Measurements from ENCODE around the gene PIGS. TPM values are rescaled to one million over a fixed set of nuclear protein-coding genes. Genes with fewer than 3 reads are reported as not detected.
"Not testable (repeated sequence)": the region's sequence is repeated elsewhere in the genome, so short reads cannot be mapped to it uniquely, and the experiment has no call there.

Gene PIGS
- total RNA-seq, 1 donor from 2014 or later = 52.4 TPM

DNA sequence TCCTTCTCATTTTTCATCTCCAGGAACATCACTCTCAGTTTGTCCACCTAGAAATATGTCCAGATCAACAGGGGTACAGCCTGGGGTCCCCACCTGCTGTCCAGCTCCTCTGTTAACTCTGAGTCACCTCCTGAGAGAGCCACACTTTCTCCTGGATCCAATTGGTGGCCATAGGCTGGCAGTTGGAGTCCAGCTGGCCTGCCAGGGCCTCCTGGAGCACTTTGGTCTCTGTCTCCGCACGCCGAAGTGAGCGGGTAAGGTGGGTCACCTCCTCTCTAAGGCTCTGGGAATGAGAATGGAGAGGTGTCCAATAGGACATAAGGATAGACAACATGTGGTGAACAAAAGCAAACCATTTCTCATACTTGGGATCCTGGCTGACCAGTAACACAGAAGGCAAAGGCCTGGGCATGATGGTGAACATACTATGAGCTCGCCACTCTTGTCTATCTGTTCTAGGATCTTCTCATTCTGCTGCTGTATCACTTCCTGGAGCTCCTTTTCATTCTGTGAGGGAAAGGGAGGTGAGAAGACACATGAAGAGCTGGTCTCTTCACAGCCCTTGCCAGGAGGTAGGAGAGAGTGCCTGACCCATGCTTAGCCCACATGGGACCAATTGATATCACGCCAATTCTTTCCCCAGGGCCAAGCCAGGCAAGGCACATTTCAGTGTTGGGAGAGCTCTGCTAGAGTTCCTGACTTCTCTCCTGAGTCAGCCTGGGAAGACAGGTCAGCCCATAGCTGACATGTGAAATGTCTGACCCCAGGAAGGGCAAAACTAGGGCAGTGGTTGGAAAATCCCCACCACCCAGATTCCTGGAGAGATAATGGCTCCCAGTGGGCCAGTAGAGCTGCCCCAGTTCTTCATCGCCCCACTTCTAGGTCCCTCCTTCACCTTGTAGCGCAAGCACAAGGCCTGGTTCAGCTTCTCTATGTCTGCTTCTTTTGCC is 7.2 kb upstream of the PIGS start:
- DNase-seq = no peak

GRCh38 chr17:28577466-28577824 is 6.1 kb upstream of the PIGS start:
- DNase-seq = no peak

DNA sequence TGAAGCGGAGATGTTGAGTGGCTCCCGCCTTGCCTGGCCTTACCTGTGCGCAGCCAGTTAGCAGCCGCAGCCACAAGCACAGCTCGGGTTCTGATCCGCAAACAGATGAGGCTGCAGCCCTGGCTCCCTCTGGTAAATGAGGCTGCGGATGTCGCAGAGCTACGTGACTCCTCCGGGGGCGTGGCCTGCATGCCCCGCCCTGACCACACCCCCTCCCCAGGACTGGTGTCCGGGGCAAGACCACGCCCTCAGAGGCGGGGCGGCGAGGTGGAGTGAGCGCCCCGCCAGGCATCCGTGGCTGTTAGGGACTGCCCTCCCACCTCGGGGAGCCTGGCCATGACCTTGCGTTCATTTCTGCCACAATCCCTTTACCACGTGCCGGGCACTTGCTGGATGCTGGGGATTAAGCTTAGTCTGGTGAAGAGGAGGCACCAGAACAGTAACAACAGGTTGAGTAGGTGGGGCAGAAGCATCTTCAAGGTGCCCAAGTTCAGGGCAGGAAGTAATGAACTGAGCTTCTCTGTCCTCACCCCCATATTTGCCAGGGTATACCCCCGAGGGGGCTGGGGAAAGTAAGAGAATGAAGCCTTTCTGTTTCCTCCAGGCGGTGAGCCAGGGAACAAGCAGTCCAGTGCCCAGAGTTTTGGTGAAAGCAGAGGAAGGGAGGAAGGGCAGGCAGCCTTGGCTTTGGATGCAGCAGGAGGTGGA is 5.6 kb upstream of the PIGS start, which contains the start of gene ALDOC:
Gene ALDOC (minus strand): TSS at position 138 of the 708 bp plus-strand sequence. CDS start 1,363 bp downstream, outside the sequence.
- DNase-seq = peak; percentile 92

DNA sequence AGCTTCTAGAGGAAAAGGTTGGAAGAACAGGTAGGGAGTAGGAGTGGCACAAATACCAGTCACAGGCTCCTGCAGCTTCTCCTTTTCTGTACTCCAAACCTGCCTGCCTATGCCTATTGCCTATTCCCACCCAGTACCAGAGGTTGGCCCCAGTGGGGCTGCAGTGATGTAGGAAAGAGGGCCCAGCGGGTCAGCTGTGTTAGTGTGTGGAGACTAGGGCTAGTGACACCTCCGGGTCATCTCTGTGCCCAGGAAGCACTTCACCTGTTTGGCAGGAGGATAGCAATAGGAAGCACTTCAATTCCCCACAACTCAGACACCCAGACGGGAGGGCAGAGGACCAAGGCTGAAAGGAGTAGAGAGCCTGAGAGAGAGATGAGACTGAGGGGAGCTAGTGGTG is 4.7 kb upstream of the PIGS start:
- not testable (repeated sequence) for DNase-seq

DNA sequence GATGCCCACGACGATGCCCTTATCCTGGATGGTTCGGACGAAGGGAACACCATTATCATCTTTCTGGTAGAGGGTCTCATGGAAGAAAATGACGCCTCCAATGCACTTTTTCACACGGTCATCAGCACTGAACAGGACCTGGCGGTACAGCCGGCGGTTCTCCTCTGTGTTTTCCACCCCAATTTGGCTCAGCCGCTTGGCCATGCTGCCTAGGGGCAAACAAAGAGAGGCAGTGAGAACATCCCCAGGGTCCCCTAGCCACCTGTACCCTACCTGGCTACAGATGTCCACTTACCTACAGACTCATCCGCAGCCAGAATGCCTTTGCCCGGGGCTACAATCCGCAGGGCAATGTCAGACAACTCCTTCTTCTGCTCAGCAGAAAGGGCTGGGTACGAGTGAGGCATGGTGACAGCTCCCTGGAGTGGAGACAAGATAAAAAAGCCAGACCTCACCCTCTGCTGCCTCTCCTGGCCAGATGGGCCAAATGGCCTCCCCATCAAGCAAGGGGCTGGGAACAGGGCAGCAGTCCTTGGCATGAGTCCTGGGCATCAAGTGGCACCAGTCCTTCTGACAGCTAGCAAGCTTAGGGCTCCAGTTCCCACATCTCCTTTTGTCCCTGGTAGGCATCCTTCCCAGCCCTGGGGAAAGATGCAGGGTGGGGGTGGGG is 3.9 kb upstream of the PIGS start:
- DNase-seq = no peak

GRCh38 chr17:28574526-28574925 is 3.2 kb upstream of the PIGS start:
- DNase-seq = no peak

- no peak for DNase-seq
These were observed 2.7 kb upstream of the PIGS start for GRCh38 chr17:28573966-28574480.

DNA sequence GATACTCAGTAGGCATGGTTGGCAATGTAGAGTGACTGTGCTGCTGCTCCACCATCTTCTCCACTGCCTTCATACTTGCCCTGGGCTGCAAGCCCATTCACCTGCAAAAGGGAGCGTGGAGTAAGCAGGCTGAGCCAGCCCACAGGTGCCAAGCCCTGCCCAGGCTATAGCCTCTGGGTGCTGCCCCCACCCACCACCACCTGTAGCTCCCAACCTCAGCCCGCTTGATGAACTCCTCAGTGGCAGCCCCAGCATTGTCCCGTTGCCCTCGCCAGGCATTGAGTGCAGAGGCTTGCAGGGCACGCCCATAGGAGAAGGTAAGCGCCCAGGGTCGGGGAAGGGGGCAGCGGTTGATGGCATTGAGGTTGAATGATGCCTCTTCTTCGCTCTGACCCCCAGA is 2.2 kb upstream of the PIGS start:
- no peak for DNase-seq

- no peak for DNase-seq
These were observed 1.7 kb upstream of the PIGS start for GRCh38 chr17:28573040-28573380.

DNA sequence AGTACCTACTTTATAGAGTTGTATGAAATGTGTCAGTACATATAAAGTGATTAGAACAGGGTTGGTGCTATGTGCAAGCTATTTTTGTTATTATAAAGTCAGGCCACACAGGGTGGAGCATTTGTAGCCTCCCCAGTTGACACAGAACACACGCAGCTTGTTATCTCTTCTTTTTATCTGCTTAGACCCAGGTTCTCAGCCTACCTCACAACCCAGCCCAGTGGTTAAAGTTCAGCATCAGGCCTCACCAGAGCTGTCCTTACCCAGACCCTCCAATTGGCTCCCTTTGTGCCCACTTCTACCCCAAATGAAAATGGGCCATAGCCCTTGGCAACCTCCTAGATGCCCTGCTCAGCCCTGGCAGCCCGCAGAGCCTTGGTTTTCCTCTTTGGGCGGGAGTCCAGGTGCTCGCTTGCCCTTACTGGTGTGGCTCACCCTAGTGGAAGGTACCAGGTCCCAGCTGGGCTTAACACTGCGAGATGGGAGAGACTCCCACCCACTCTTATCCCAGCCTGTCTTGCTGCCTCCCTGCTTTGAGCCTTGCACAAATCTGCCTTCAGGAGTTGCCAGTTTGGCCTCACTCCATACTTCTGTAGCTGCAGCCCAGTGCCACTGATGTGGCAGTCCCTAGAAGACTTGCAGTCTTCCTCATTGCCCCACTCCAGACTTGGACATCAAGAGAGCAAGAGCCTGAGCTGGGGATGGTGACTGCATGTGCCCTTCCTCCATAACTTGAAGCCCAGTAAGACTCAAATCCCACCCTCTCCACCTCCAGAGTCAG is 1.1 kb upstream of the PIGS start:
- no peak for DNase-seq

DNA sequence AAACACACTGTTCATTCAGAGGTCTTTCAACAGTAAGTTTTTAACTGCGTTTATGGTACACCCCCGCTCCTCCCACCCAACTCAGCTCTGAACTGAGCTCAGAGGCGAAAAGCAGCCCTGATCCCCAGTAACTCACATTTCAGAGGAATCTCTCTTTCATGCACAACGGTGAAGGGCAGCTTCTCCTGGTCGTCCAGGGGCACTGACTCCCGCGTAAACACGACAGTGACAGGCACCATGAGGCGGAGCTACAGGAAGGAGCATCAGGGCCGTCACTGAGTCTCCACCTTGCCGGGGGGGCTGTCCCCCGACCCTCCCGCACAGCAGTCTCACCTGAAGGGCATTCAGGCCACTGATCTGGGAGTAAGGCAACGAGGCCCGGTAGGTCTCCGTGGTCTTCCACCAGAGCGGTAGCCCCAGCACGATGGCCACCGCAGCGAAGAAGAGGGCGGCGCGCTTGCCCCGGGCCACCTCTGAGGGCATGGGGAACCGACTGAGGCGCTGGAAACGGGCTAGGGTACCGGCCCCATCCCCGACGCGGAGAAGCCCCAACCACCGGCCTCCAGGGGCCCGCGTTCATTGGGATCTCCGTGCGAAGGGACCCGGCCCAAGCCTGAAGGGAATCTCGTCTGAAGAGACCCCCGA is 486 bp downstream of the PIGS start:
- DNase-seq = no peak

- no peak for DNase-seq
These were observed 1.9 kb downstream of the PIGS start for GRCh38 chr17:28569446-28569845.

DNA sequence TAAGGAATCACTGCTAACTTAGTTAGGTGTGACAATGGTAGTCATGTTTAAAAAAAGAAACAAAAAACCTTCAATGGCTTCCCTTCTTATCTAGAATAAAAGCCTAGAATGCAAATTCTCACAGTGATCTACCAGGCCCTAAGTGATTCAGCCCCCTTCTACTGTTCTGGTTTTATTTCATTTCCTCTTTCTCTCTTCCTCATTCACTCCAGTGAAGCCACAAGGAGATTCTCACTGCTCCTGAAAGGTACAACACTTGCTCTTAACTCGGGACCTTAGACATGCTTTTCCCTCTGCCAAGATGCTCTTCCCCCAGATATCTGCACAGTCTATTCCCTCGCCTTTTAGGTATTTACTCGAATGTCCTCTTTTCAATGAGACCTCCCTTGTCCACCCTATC is 3.7 kb downstream of the PIGS start:
- no peak for DNase-seq

GRCh38 chr17:28563475-28563874 is 7.8 kb downstream of the PIGS start:
- peak; percentile 19 for DNase-seq

GRCh38 chr17:28555022-28555421 is 16.3 kb downstream of the PIGS start:
- DNase-seq = no peak

GRCh38 chr17:28554565-28554964 is 16.8 kb downstream of the PIGS start:
- DNase-seq = no peak

GRCh38 chr17:28553000-28553505 is 18.3 kb downstream of the PIGS start:
- no peak for DNase-seq

GRCh38 chr17:28552176-28552999 is 18.9 kb downstream of the PIGS start, which contains the start of gene UNC119:
Gene UNC119 (minus strand): TSS chr17:28552624. CDS start chr17:28552557, 67 bp downstream.
- DNase-seq = peak; percentile 90

GRCh38 chr17:28551421-28552175 is 19.7 kb downstream of the PIGS start:
- peak; percentile 48 for DNase-seq
